MM.1S (cell line): ENCODE measurements around the gene PDCD5.

ENCODE experiments used
- DNase-seq: peaks from one replicate; pipeline ENCODE4 v3.0.0-alpha.2; 2015
- H2AFZ ChIP-seq: fragments of 300-600 bp; sonication (generic); 2 replicates; pipeline ENCODE4 v1.6.0; 2016; ENCODE audit warnings: antibody characterized with exemption, low read length
- H3F3A ChIP-seq: fragments of 300-600 bp; sonication (generic); 2 replicates; pipeline ENCODE4 v1.6.1; 2016; ENCODE audit warnings: mild to moderate bottlenecking, antibody characterized with exemption, low read length, moderate library complexity, mixed read lengths; ENCODE audit not compliant: insufficient read depth
- H3K27ac ChIP-seq: fragments of 300-600 bp; sonication (generic); 2 replicates; pipeline ENCODE4 v1.5.1; 2016; ENCODE audit warnings: mild to moderate bottlenecking, low read length
- H3K27me3 ChIP-seq: fragments of 300-600 bp; sonication (generic); replicated peaks from 2 replicates; pipeline ENCODE4 v1.6.0; 2016; ENCODE audit warnings: low read length; ENCODE audit not compliant: insufficient read depth
- H3K36me3 ChIP-seq: fragments of 300-600 bp; sonication (generic); replicated peaks from 2 replicates; pipeline ENCODE4 v1.6.1; 2016; ENCODE audit warnings: mild to moderate bottlenecking, low read length, mixed read lengths; ENCODE audit not compliant: insufficient read depth
- H3K4me1 ChIP-seq: fragments of 300-600 bp; sonication (generic); 2 replicates; pipeline ENCODE4 v1.6.1; 2016; ENCODE audit warnings: low read length, mixed read lengths
- H3K4me2 ChIP-seq: fragments of 300-600 bp; sonication (generic); 2 replicates; pipeline ENCODE4 v1.6.0; 2016; ENCODE audit warnings: low read depth, low read length
- H3K4me3 ChIP-seq: fragments of 300-600 bp; sonication (generic); 2 replicates; pipeline ENCODE4 v1.5.1; 2016; ENCODE audit warnings: low read length, mixed read lengths
- H3K79me2 ChIP-seq: fragments of 300-600 bp; sonication (generic); 2 replicates; pipeline ENCODE4 v1.6.1; 2016; ENCODE audit warnings: mixed run types, low read length, mixed read lengths
- H3K9ac ChIP-seq: fragments of 300-600 bp; sonication (generic); 2 replicates; pipeline ENCODE4 v1.6.1; 2016; ENCODE audit warnings: low read length, mixed read lengths
- H3K9me2 ChIP-seq: fragments of 300-600 bp; sonication (generic); replicated peaks from 2 replicates; pipeline ENCODE4 v1.6.1; 2016; ENCODE audit warnings: mild to moderate bottlenecking, low read length, mixed read lengths; ENCODE audit not compliant: insufficient read depth
- H3K9me3 ChIP-seq: fragments of 300-600 bp; sonication (generic); replicated peaks from 2 replicates; pipeline ENCODE4 v1.6.1; 2016; ENCODE audit warnings: mild to moderate bottlenecking, low read length, mixed read lengths; ENCODE audit not compliant: insufficient read depth
- H4K20me1 ChIP-seq: fragments of 300-600 bp; sonication (generic); 2 replicates; pipeline ENCODE4 v1.6.1; 2016; ENCODE audit warnings: mild to moderate bottlenecking, low read length, moderate library complexity, mixed read lengths; ENCODE audit not compliant: insufficient read depth
- EZH2 ChIP-seq: fragments of 300-600 bp; sonication (generic); optimal IDR thresholded peaks from 2 replicates; pipeline ENCODE3; 2017; ENCODE audit warnings: low read depth, mild to moderate bottlenecking, antibody characterized with exemption, low read length, mixed read lengths
- EZH2phosphoT487 ChIP-seq: fragments of 300-600 bp; sonication (generic); IDR thresholded peaks from 2 replicates; pipeline ENCODE4 v1.6.1; 2018; ENCODE audit warnings: antibody characterized with exemption, low read length
- TF ChIP-seq, protein P1 (sequence below): fragments of 300-600 bp; sonication (generic); IDR thresholded peaks from 2 replicates; pipeline ENCODE4 v1.5.1; 2016; ENCODE audit warnings: antibody characterized with exemption, low read length, mixed read lengths

Gene PDCD5

DNA sequence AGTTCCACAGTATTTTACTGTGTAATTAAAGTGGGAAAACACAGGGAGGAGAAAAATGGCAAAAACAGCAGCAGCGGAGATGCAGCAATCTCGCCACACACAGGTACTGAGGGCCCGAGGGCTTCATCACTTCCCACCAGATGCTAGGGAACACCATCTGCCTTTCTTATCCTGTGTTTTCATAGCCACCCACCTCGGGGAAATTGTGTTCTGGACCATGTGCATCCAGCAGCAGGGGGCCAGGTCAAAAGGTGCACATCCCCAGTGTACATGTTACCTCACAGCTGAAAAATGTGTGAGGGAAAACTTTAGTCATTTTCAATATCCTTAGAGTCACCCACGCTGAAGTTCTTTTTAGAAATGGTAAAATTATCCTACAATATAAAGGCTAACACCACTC is 30.2 kb downstream of the PDCD5 start:
- Histone ChIP-seq H3K9ac (no peak overlapping the region), H3K36me3 (no peaks in the 10 kb centered on the region), H3K4me3 (no peak overlapping the region), H4K20me1 (no peaks in the 10 kb centered on the region), H3K4me2 (no peak overlapping the region), H3K4me1 (no peaks in the 10 kb centered on the region), H3K9me2 (no peaks in the 10 kb centered on the region), H2AFZ (no peak overlapping the region), H3K9me3 (no peaks in the 10 kb centered on the region), H3K27ac (no peak overlapping the region), H3F3A (no peaks in the 10 kb centered on the region), H3K27me3 (no peaks in the 10 kb centered on the region), H3K79me2 (no peaks in the 10 kb centered on the region)
- no peak for DNase-seq
- no peak for TF ChIP-seq EZH2phosphoT487
- TF ChIP-seq, protein P1, sequence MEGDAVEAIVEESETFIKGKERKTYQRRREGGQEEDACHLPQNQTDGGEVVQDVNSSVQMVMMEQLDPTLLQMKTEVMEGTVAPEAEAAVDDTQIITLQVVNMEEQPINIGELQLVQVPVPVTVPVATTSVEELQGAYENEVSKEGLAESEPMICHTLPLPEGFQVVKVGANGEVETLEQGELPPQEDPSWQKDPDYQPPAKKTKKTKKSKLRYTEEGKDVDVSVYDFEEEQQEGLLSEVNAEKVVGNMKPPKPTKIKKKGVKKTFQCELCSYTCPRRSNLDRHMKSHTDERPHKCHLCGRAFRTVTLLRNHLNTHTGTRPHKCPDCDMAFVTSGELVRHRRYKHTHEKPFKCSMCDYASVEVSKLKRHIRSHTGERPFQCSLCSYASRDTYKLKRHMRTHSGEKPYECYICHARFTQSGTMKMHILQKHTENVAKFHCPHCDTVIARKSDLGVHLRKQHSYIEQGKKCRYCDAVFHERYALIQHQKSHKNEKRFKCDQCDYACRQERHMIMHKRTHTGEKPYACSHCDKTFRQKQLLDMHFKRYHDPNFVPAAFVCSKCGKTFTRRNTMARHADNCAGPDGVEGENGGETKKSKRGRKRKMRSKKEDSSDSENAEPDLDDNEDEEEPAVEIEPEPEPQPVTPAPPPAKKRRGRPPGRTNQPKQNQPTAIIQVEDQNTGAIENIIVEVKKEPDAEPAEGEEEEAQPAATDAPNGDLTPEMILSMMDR = no peak
- TF ChIP-seq EZH2 = no peak

DNA sequence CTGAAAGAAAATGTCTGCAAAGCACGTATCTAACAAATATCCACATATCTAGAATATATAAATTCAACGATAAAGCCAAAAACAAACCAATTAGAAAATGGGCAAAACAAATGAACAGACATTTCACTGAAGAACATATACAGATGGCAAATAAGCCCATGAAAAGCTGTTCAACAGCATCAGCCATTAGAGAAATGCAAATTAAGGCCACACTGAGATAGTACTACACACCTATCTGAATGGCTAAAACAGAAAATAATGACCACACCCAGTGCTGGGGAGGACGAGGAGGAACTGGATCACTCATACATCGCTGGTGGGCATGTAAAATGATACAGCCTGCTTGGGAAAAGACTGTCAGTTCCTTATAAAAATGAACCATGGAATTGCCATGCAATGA is 32.0 kb downstream of the PDCD5 start:
- no peak for TF ChIP-seq EZH2phosphoT487
- TF ChIP-seq EZH2 = no peak
- TF ChIP-seq, protein P1 = no peak
- no peaks in the 10 kb centered on the region for H3K9me3 ChIP-seq
- no peaks in the 10 kb centered on the region for H3K4me1 ChIP-seq
- no peaks in the 10 kb centered on the region for H3K9me2 ChIP-seq
- no peaks in the 10 kb centered on the region for H3K27me3 ChIP-seq
- H2AFZ ChIP-seq = no peak overlapping the region
- H3K9ac ChIP-seq = no peak overlapping the region
- no peak overlapping the region for H3K4me2 ChIP-seq
- H3K36me3 ChIP-seq = no peaks in the 10 kb centered on the region
- no peaks in the 10 kb centered on the region for H3K79me2 ChIP-seq
- H3K27ac ChIP-seq = no peak overlapping the region
- no peak for DNase-seq
- H3F3A ChIP-seq = no peaks in the 10 kb centered on the region
- no peaks in the 10 kb centered on the region for H4K20me1 ChIP-seq
- no peak overlapping the region for H3K4me3 ChIP-seq

GRCh38 chr19:32614916-32615315 is 33.9 kb downstream of the PDCD5 start:
- H3K27ac ChIP-seq = no peak overlapping the region
- H3K4me3 ChIP-seq = no peak overlapping the region
- no peak for DNase-seq
- H3K9ac ChIP-seq = no peak overlapping the region
- no peaks in the 10 kb centered on the region for H3K79me2 ChIP-seq
- H3F3A ChIP-seq = no peaks in the 10 kb centered on the region
- H3K4me1 ChIP-seq = no peaks in the 10 kb centered on the region
- no peaks in the 10 kb centered on the region for H4K20me1 ChIP-seq
- no peaks in the 10 kb centered on the region for H3K36me3 ChIP-seq
- no peaks in the 10 kb centered on the region for H3K9me2 ChIP-seq
- H2AFZ ChIP-seq = no peak overlapping the region
- no peak overlapping the region for H3K4me2 ChIP-seq
- H3K27me3 ChIP-seq = no peaks in the 10 kb centered on the region
- no peaks in the 10 kb centered on the region for H3K9me3 ChIP-seq
- TF ChIP-seq EZH2phosphoT487 (no peak), EZH2 (no peak)
- TF ChIP-seq, protein P1 = no peak
